Mesodermal cell (in vitro differentiated cells): ENCODE results near the gene OPA3.
A peak's percentile ranks its signal among the peaks of the same experiment; 100 is the strongest.

Experiments
- H3K27ac ChIP-seq: 2 replicates; pipeline ENCODE4 v1.7.0; 2013; ENCODE audit warnings: mild to moderate bottlenecking, low read depth, low read length, moderate library complexity; ENCODE audit not compliant: severe bottlenecking
- H3K36me3 ChIP-seq: 2 replicates; pipeline ENCODE4 v1.7.1; 2013; ENCODE audit warnings: mild to moderate bottlenecking, low read length, moderate library complexity; ENCODE audit not compliant: control insufficient read depth, insufficient read depth
- H3K4me1 ChIP-seq: one replicate; pipeline ENCODE4 v1.7.1; 2013; ENCODE audit warnings: mild to moderate bottlenecking, low read length; ENCODE audit not compliant: insufficient read depth, control insufficient read depth, poor library complexity, severe bottlenecking
- H3K4me3 ChIP-seq: 2 replicates; pipeline ENCODE4 v1.7.0; 2013; ENCODE audit warnings: low read length, control low read depth, mild to moderate bottlenecking; ENCODE audit not compliant: insufficient read depth, poor library complexity, severe bottlenecking; ENCODE audit errors: extremely low read depth
- H3K9me3 ChIP-seq: 2 replicates; pipeline ENCODE4 v1.7.1; 2013; ENCODE audit warnings: mild to moderate bottlenecking, low read length, moderate library complexity; ENCODE audit not compliant: control insufficient read depth
- WGBS, 2 experiments: methylation state at CpG; one replicate each; pipeline ENCODE4 v1.1.5; 2013; ENCODE audit warnings: missing lambda C conversion rate in 2 of 2; ENCODE audit not compliant: insufficient coverage in 2 of 2; 5-methylcytosine and 5-hydroxymethylcytosine counted together

OPA3 gene

DNA sequence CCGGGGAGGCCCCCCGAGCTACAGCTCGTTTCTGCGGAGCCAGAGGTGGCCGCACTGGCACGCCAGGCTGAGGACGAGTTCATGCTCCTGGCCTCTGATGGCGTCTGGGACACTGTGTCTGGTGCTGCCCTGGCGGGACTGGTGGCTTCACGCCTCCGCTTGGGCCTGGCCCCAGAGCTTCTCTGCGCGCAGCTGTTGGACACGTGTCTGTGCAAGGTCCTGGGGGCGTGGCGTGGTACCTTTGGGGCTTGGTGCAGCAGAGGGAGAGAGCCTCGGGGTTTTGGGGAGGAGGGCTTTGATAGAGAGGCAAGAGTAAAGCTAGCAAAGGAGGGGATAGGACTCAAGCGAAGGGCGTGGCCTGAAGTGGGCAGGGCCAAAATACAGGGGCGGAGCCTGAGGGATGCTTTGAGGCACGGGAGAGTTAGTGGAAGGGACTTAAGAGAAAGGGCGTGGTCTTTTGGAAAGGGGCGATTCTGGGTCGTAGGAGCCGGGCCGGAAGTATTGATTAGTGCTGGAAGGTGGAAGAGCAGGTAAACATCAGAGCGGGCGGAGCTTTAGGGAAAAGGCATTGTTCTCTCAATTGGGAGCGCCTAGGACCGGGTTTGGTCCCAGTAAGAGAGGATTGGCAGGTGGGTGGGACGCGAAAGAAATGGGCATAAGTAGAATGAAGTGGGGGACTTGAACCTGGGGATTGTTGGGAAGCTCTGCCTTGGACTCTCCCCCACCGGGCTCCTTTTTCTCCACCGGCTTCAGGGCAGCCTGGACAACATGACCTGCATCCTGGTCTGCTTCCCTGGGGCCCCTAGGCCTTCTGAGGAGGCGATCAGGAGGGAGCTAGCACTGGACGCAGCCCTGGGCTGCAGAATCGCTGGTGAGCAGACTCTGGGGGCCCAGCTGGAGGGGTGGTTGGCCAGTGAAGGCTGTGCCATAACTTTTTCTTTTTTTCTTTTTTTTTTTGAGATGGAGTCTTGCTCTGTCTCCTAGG lies 85.1 kb downstream of the OPA3 start:
- 14 to 21% methylated on average over 31 to 35 of the region's 37 CpGs for WGBS, 2 experiments
- H3K9me3 ChIP-seq = no peaks in the 10 kb centered on the region
- H3K27ac ChIP-seq = no peak overlapping the region
- H3K36me3 ChIP-seq = peaks cover 12% of the 10 kb centered on the region
- H3K4me3 ChIP-seq = peak overlapping the region; percentile 21
- peaks cover 4% of the 10 kb centered on the region for H3K4me1 ChIP-seq

DNA sequence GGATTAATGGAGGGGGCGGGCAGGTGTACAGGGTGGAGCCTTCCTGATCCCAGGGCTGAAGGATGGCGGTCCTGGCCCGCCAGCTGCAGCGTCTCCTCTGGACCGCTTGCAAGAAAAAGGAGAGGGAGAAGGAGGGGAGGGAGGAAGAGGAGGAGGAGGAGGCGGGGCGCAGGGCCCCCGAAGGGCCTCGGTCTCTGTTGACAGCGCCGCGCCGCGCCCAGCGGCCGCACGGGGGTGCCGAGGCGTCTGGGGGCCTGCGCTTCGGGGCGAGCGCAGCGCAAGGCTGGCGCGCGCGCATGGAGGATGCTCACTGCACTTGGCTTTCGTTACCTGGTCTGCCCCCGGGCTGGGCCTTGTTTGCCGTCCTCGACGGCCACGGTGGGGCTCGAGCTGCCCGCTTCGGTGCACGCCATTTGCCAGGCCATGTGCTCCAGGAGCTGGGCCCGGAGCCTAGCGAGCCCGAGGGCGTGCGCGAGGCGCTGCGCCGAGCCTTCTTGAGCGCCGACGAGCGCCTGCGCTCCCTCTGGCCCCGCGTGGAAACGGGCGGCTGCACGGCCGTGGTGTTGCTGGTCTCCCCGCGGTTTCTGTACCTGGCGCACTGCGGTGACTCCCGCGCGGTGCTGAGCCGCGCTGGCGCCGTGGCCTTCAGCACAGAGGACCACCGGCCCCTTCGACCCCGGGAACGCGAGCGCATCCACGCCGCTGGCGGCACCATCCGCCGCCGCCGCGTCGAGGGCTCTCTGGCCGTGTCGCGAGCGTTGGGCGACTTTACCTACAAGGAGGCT lies 86.0 kb downstream of the OPA3 start, which contains the start of gene PPM1N:
PPM1N (plus strand) TSS at position 33 of the 785 bp plus-strand sequence; CDS start at position 63, 30 bp downstream.
- Histone ChIP-seq H3K27ac (peak within 1 kb of the TSS; percentile 10), H3K9me3 (no peaks in the 10 kb centered on the region), H3K4me1 (peaks cover 4% of the 10 kb centered on the region), H3K36me3 (peaks cover 19% of the 10 kb centered on the region), H3K4me3 (peak within 1 kb of the TSS; percentile 31)
- 3 to 6% methylated on average over 72 to 85 of the region's 89 CpGs for WGBS, 2 experiments

- H3K4me1 ChIP-seq = peaks cover 4% of the 10 kb centered on the region
- no peaks in the 10 kb centered on the region for H3K9me3 ChIP-seq
- no peak overlapping the region for H3K27ac ChIP-seq
- WGBS, 2 experiments = 39 to 47% methylated on average over 15 to 16 of the region's 16 CpGs
- no peak overlapping the region for H3K4me3 ChIP-seq
- H3K36me3 ChIP-seq = peaks cover 19% of the 10 kb centered on the region
Measured at GRCh38 chr19:45497791-45498190, 86.8 kb downstream of the OPA3 start.

DNA sequence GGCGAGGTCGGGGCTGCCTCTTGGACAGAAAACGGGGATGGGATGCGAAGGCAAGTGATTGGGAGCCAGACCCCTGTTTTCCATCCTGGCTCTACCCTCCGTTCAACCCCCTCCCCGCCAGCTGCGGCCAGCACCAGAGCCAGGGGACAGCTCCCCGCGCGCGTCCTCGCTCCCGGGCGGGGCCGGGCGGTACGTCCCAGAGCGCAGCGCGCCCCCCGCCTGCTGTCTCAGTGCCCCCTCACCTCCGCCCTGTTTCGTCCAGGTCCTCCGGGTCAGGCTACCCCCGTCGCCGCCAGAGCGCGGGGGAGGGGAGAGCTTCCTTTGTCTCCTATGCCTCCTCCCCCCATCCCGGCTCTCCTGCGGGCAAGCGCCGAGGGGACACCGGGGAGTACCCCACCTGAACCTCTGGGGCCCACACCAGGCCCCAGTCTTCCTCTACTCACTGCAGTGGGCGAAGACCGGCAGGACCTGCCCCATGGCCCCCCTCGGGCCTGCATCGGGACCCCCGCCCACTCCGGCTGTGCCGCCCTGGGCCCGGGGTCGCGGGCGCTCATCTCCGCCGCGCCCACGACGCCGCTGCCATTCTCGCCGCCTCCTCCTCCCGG lies 88.2 kb downstream of the OPA3 start:
- Histone ChIP-seq H3K9me3 (no peaks in the 10 kb centered on the region), H3K4me1 (peaks cover 4% of the 10 kb centered on the region), H3K4me3 (peak overlapping the region; percentile 72), H3K36me3 (peaks cover 25% of the 10 kb centered on the region), H3K27ac (peak overlapping the region; percentile 57)
- 1 to 2% methylated on average over 13 to 35 of the region's 54 CpGs for WGBS, 2 experiments

- Histone ChIP-seq H3K4me3 (no peak overlapping the region), H3K9me3 (no peaks in the 10 kb centered on the region), H3K27ac (no peak overlapping the region), H3K36me3 (peaks cover 25% of the 10 kb centered on the region), H3K4me1 (peaks cover 4% of the 10 kb centered on the region)
- WGBS, 2 experiments = 96 to 100% methylated on average over 2 to 3 of the region's 5 CpGs
Measured at GRCh38 chr19:45495178-45495577, 89.4 kb downstream of the OPA3 start.

DNA sequence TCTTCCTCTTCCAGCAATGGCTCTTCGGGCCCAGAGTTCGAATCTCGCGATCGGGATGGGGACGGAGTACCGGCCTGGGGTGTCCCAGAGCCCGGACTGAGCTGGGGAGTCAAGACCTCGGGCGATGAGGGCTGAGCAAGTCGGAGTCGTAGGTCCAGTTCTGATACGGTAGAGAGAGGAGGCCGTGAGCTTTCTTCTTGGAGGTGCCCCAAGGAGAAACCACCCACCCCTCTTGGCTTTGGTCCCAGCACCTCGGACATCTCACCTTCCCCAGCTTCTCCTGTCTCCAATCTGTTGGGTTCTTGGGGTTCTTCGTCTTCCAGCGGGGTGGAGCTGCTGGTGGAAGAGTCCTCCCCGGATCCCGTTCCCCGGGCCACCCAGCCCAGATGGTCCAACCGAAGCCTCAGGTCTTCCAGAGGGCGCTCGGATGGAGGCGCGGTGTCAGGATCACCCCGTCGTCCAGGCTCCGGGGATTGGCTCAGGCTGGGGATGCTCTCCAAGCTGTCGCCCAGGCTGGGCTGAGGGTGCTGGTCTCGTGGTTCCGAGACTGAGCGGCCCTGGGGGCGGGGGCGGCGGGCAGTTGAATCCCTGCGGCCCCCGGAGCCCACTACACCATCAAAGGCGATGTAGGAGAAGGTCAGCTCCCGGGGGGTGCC lies 90.2 kb downstream of the OPA3 start:
- Histone ChIP-seq H3K4me3 (no peak overlapping the region), H3K36me3 (peaks cover 25% of the 10 kb centered on the region)
- 94 to 97% methylated on average over 21 to 34 of the region's 39 CpGs for whole genome bisulfite sequencing, 2 experiments

GRCh38 chr19:45492627-45493470 lies 91.8 kb downstream of the OPA3 start:
- Histone ChIP-seq H3K4me3 (peak overlapping the region; percentile 57), H3K27ac (peak overlapping the region; percentile 80), H3K4me1 (no peaks in the 10 kb centered on the region), H3K36me3 (peaks cover 33% of the 10 kb centered on the region), H3K9me3 (no peaks in the 10 kb centered on the region)
- WGBS, 2 experiments = 6 to 7% methylated on average over 12 to 16 of the region's 32 CpGs

More for the DNA sequence above, 90.2 kb downstream of the OPA3 start:
- Histone ChIP-seq H3K27ac (no peak overlapping the region), H3K9me3 (no peaks in the 10 kb centered on the region), H3K4me1 (peaks cover 4% of the 10 kb centered on the region)

DNA sequence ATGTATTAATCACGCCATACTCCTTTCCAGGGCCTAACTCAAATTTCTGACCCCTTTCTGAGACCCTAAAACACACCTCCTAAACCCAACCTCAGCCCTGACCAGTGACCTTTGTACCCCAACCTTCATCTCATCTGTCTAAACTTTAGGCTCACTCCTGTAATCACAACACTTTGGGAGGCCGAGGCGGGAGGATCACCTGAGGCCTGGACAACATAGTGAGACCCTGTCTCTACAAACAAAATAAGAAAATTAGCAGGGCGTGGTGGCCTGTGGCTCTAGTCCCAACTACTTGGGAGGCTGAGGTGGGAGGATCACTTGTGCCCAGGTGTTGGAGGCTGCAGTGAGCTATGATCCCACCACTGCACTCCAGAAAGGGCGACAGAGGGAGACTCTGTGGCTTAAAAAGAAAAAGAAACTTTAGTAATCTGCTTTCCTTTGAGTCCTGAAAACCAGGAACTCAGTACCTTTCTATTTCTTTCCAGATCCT lies 92.4 kb downstream of the OPA3 start:
- Histone ChIP-seq H3K9me3 (no peaks in the 10 kb centered on the region), H3K4me3 (peak overlapping the region; percentile 57), H3K4me1 (no peaks in the 10 kb centered on the region), H3K27ac (no peak overlapping the region), H3K36me3 (peaks cover 33% of the 10 kb centered on the region)
- 97% methylated on average over 3 of the region's 5 CpGs for WGBS, 2 experiments

- Histone ChIP-seq H3K4me1 (no peaks in the 10 kb centered on the region), H3K36me3 (peaks cover 21% of the 10 kb centered on the region), H3K27ac (no peak overlapping the region), H3K4me3 (no peak overlapping the region), H3K9me3 (no peaks in the 10 kb centered on the region)
- 93 to 96% methylated on average over 17 of the region's 20 CpGs for WGBS, 2 experiments
Measured at GRCh38 chr19:45489216-45489855, 95.3 kb downstream of the OPA3 start.
